Right lobe of liver (tissue), 4 donors: ENCODE measurements around the gene SAP30.

Experiments
- POLR2A ChIP-seq: fragments of 450-650 bp; IDR thresholded peaks from one replicate; pipeline ENCODE4 v1.6.1; 2017; ENCODE audit warnings: antibody characterized with exemption, mild to moderate bottlenecking
- TF ChIP-seq, protein P1 (sequence below), 4 donors: fragments of 200-600 bp in 3 of 4; fragments of 450-650 bp in 1 of 4; IDR thresholded peaks; one replicate each; pipeline versions ENCODE4 v1.5.1 to v1.8.0; 2016 to 2022; ENCODE audit warnings: antibody characterized with exemption in 4 of 4, mild to moderate bottlenecking in 2 of 4
- donor health status: DM: no; HTN: no; CAD: no.
- donor health status: DM: no; HTN: no; CAD: no.
- donor health status: DM: no; HTN: yes; CAD: no.

GRCh38 chr4:173415885-173416653, 45.3 kb downstream of the SAP30 start:
- TF ChIP-seq, protein P1, sequence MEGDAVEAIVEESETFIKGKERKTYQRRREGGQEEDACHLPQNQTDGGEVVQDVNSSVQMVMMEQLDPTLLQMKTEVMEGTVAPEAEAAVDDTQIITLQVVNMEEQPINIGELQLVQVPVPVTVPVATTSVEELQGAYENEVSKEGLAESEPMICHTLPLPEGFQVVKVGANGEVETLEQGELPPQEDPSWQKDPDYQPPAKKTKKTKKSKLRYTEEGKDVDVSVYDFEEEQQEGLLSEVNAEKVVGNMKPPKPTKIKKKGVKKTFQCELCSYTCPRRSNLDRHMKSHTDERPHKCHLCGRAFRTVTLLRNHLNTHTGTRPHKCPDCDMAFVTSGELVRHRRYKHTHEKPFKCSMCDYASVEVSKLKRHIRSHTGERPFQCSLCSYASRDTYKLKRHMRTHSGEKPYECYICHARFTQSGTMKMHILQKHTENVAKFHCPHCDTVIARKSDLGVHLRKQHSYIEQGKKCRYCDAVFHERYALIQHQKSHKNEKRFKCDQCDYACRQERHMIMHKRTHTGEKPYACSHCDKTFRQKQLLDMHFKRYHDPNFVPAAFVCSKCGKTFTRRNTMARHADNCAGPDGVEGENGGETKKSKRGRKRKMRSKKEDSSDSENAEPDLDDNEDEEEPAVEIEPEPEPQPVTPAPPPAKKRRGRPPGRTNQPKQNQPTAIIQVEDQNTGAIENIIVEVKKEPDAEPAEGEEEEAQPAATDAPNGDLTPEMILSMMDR (IDR thresholded peaks at IDR 0.05) = peak in 1 of 4 donors; percentile 9
- peak; percentile 31 for TF ChIP-seq POLR2A
